Hematopoietic multipotent progenitor cell treated with erythropoietin and hydrocortisone succinate and interleukin-3 and kit ligand, for 6 days (in vitro differentiated cells): Measurements from ENCODE around the gene OR14J1.
"Not testable (repeated sequence)": the region's sequence is repeated elsewhere in the genome, so short reads cannot be mapped to it uniquely, and the experiment has no call there.

Experiments
- DNase-seq: peaks from one replicate; pipeline ENCODE4 v3.0.0-alpha.2; 2015

The OR14J1 gene, protein sequence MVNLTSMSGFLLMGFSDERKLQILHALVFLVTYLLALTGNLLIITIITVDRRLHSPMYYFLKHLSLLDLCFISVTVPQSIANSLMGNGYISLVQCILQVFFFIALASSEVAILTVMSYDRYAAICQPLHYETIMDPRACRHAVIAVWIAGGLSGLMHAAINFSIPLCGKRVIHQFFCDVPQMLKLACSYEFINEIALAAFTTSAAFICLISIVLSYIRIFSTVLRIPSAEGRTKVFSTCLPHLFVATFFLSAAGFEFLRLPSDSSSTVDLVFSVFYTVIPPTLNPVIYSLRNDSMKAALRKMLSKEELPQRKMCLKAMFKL

GRCh38 chr6:29301316-29301715 lies at the start of gene OR14J1:
Gene OR14J1 (plus strand): TSS chr6:29301701. CDS start chr6:29306690, 4,989 bp downstream.
- no peak for DNase-seq

GRCh38 chr6:29251736-29252135 lies 49.8 kb upstream of the OR14J1 start:
- no peak for DNase-seq

- DNase-seq, result no peak
Observed at GRCh38 chr6:29255530-29255929, 46.0 kb upstream of the OR14J1 start.

DNA sequence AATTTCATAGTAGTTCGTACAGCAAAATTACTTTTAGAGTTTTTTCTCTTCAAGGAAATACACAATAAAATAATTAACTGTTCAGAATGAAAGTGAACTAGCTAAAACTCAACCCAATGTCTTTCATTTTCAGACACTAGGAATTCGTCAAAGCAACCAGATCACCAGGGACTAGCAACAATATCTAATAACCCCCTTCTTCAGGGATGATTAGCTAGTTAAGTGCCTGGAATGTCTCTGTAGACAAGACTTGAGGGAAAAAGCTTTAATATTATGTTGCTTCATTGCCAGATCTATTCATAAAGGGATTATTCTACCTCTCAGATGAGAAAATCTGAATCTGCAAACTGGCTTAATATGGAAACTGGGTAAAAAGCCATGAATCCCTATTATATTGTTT lies 41.8 kb upstream of the OR14J1 start:
- DNase-seq, result no peak

DNA sequence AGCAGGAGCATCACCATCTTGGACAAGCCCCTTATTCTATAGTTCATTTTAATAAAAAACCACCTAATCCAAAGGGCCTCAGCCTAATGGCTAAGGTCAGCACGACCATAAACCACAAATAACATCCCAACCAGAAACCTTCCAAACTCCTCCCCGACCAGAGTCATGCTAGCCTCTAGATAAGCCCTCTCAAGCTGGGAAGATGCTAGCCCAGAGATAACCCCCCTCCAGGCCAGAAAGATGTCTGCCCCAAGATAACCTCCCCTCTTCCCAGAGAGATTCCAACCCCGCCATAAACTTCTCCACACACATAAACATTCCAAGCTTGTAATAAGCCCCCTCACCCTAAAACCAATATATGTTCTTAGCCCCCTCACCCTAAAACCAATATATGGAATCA lies 38.5 kb upstream of the OR14J1 start:
- no peak for DNase-seq

DNA sequence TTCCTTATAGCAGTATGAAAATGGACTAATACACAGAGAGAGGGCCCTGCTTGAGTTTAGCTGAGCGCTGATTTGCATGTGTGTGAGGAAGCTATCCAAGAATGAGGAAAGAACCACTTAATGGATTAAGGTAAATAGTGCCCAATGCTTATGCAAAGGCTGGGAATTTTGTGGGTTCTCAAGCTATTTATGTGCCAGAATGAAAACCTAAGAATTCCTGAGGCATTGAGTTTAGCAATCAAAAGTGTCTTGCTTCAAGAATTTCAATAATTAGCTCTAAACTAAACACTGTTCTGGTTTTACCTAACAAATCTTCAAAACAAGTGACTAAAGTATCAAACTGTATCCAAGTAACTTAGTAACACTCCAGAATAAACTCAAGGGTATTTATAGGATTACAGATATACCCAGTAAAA lies 7.0 kb upstream of the OR14J1 start:
- no peak for DNase-seq

GRCh38 chr6:29295181-29295585 lies 6.3 kb upstream of the OR14J1 start:
- DNase-seq, result no peak

DNA sequence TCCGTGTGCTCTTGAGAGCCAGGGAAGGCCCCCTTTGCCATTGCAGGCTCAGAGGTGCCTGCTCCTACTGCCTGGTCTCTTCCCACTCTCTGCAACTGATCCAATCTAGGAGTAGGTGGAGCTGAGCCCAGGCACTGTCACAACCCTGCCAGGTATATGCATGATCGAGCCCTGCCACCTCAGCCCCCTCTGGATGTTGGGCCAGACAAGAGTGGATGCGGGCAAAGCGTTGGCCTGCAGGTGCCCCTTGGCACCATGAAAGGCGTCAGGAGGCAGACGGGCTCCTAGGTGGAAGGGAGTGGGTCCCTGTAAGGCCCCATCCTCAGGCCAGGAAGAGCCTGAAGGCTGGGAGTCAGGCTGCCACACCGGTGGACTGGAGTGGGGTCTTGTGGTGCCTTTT lies 5.9 kb upstream of the OR14J1 start:
- no peak for DNase-seq

DNA sequence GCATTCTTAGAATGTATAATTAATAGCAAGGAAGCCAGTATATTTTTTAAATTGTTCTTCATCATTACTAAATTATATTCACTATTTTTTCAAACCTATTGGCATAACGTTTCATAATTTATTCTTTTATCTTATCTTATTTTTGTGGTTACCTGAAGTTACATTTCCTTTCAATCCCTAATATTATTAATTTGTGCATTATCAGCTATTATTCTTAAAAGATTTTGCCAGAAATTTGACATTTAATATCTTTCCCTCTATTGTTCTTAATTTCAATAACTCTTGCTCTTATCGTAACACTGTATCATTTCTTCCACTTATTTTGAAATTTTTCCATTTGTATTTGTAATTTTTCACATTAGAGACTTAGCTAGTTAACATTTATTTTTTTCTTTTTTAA lies 18.4 kb downstream of the OR14J1 start:
- DNase-seq, result no peak

DNA sequence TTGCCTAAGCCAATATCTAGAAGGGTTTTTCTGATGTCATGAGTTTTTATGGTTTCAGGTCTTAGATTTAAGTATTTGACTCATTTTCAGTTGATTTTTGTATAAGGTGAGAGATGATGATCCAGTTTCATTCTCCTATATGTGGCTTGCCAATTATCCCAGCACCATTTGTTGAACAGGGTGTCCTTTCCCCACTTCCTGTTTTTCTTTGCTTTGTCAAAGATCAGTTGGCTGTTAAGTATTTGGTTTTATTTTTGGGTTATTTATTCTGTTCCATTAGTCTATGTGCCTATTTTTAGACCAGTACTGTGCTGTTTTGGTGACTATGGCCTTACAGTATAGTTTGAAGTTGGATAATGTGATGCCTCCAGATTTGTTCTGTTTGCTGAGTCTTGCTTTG lies 21.8 kb downstream of the OR14J1 start:
- DNase-seq, result not testable (repeated sequence)

GRCh38 chr6:29325777-29326176 lies 24.3 kb downstream of the OR14J1 start:
- no peak for DNase-seq

- no peak for DNase-seq
Observed at GRCh38 chr6:29332676-29333075, 31.2 kb downstream of the OR14J1 start.

GRCh38 chr6:29336269-29336668 lies 34.8 kb downstream of the OR14J1 start:
- DNase-seq, result no peak

DNA sequence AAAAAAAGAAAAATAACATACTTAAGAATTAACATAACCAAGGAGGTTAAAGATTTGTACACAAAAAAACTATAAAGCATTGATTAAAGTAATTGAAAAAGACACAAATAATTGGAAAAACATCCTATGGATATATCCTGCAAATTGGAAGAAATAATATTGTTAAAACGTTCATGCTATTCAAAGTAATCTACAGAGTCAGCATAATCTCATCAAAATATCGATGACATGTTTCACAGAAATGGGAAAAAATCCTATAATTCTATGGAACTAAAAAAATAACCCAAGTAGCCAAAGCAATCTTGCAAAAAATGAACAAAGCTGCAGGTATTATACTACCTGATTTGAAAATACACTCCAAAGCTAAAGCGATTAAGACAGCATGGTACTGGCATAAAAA lies 43.9 kb downstream of the OR14J1 start:
- no peak for DNase-seq

- not testable (repeated sequence) for DNase-seq
Observed at GRCh38 chr6:29349348-29349747, 47.8 kb downstream of the OR14J1 start.

DNA sequence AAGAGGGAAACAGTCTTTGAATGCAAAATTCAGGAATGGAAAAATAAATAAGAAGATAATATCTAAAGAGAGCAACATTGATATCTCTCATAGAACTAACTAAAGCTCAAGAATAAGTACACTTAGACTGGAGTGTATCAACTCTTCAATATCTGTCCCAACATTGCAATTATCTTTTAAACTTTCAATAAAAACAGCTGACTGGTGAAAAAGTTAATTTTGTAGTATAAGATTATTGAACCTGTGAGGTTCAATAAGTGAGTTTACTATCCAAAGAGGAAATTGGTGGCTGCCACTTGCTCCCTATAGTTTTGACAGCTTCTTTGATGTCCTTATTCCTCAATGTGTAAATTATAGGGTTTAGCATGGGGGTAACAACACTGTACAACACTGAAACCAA lies 53.5 kb downstream of the OR14J1 start:
- DNase-seq, result no peak

GRCh38 chr6:29355603-29356002 lies 54.1 kb downstream of the OR14J1 start:
- no peak for DNase-seq
